Activated T-cell treated with anti-CD3 and anti-CD28 coated beads, Interleukin-2, amount 50 U/mL, for 72 hours (primary cell): Measurements from ENCODE around the gene ACY1. TPM values are rescaled to one million over a fixed set of nuclear protein-coding genes. Genes with fewer than 3 reads are reported as not detected.

Experiments
- ATAC-seq, 2 donors: fragments of 150-1000 bp; cut with Tn5 transposase; replicated peaks in 1 of 2; 2 replicates each; pipeline ENCODE4 v1.10.0; 2021; ENCODE audit warnings: moderate library complexity in 2 of 2, mild to moderate bottlenecking in 1 of 2
- DNase-seq, 2 donors: peaks; one replicate each; pipeline ENCODE4 v3.0.0; 2021 to 2022; ENCODE audit warnings: mixed read lengths in 1 of 2
- H3K27ac Mint-ChIP-seq: one replicate; pipeline ENCODE4 v1.8.0; 2022; ENCODE audit warnings: mild to moderate bottlenecking, moderate library complexity, mixed read lengths
- H3K27me3 Mint-ChIP-seq: one replicate; pipeline ENCODE4 v1.8.0; 2022; ENCODE audit warnings: low read depth, mixed read lengths
- H3K36me3 Mint-ChIP-seq, 2 donors: one replicate each; pipeline ENCODE4 v1.8.0; 2022; ENCODE audit warnings: mixed read lengths in 2 of 2, mild to moderate bottlenecking in 1 of 2; ENCODE audit not compliant: insufficient read depth in 2 of 2
- H3K4me1 Mint-ChIP-seq: one replicate; pipeline ENCODE4 v1.8.0; 2022; ENCODE audit warnings: low read depth, mixed read lengths
- H3K4me3 Mint-ChIP-seq, 2 donors: one replicate each; pipeline ENCODE4 v1.8.0; 2022; ENCODE audit warnings: mild to moderate bottlenecking in 2 of 2, mixed read lengths in 2 of 2, moderate library complexity in 2 of 2
- H3K9me3 Mint-ChIP-seq, 2 donors: one replicate each; pipeline ENCODE4 v1.8.0; 2022; ENCODE audit warnings: mixed read lengths in 2 of 2
- total RNA-seq, 2 donors: library from RNA; stranded (reverse); gene quantifications; one replicate each; pipeline ENCODE4 v1.2.3, GENCODE V29; 2022

ACY1 gene
- total RNA-seq, 2 donors from 2014 or later, result 30.2 to 42.4 TPM

DNA sequence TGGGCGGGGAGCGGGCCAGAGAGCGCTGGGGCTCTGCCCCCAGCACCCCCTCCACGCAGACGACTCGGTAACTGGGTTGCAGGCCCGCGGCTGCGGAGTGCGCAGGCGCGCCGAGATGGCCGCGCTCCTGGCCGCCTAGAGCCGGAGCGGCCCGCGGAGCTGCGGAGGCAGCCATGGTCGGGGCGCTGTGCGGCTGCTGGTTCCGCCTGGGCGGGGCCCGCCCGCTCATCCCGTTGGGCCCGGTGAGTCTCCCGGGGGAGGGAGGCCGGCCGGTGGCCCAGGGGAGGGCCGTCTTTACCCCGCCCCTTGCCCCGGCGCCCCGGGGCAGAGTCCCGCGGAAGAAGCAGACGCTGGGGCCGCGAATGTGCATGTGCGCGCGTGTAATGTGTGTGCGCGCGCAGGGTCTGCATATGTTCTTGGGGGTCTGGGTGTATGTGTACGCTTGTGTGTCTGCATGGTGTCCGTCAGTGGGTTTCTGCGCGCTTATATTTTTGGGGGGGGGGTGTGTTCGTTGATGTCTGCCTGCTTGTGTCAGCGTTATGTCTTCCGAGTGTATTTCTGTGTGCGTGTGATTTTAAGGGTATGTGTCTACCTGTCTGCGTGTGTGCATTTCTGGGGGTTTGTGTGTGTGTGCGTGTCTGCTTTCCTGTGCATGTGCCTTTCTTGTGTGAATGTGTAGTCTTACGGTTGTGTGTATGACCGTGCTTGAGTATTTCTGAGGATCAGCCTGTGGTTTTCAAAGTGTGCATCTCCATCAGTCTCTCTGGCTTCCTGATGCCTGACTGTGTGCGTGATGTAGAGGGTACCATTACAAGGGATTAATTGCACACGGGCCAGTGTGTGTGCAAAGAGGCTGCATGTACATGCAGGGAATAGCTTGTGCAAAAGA is 8.1 kb upstream of the ACY1 start, which contains the start of gene ABHD14A:
Gene ABHD14A (plus strand): TSS at position 102 of the 889 bp plus-strand sequence. CDS start 72 bp downstream, at position 174.
- Mint-ChIP-seq H3K36me3 (peaks cover 0 to 5% of the 10 kb centered on the region in 2 donors), H3K27me3 (no peaks in the 10 kb centered on the region), H3K9me3 (no peaks in the 10 kb centered on the region), H3K27ac (peak within 1 kb of the TSS; percentile 96), H3K4me3 (peak within 1 kb of the TSS; percentile 98 to 99), H3K4me1 (peaks cover 30% of the 10 kb centered on the region)
- peak; percentile 83 to 85 for ATAC-seq
- DNase-seq, result peak; percentile 82 to 83

DNA sequence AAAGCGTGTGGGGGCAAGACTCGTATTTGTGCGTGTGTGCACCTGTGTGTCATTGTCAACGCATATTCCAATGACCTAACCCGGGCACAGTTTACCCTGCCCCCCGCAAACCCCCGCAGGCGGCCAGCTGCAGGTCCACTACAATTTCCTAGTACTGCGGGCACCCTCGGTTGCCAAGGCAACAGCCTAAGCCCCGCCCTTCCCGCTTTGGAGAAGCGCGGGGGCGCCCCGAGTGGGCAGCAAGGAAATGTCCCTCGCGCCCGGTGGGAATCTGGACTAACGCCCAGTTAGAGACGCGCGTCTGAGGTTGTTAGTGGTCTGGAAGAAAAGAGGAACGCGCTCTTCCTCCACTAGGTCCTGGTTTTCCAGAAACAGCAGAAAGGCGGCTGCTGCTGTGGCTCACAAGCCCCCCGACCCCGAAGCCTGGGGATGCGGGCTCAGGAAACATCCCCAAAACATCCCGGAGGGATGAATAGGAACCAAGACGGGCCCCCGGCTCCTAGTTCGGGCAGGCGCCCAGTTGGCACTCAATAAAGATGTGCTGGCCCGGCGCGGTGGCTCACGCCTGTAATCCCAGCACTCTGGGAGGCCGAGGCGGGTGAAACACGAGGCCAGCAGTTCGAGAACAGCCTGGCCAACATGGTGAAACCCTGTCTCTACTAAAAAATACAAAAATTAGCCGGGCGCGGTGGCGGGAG is 7.3 kb upstream of the ACY1 start:
- H3K4me1 Mint-ChIP-seq, result peaks cover 30% of the 10 kb centered on the region
- peak overlapping the region; percentile 83 to 99 for H3K4me3 Mint-ChIP-seq
- H3K36me3 Mint-ChIP-seq, result peaks cover 0 to 6% of the 10 kb centered on the region in 2 donors
- H3K27me3 Mint-ChIP-seq, result no peaks in the 10 kb centered on the region
- DNase-seq, result peak; percentile 36 to 38
- no peak overlapping the region for H3K27ac Mint-ChIP-seq
- H3K9me3 Mint-ChIP-seq, result no peaks in the 10 kb centered on the region
- ATAC-seq, result no peak

- Mint-ChIP-seq H3K9me3 (no peaks in the 10 kb centered on the region), H3K27me3 (no peaks in the 10 kb centered on the region), H3K36me3 (peaks cover 0 to 6% of the 10 kb centered on the region in 2 donors), H3K4me1 (peaks cover 44% of the 10 kb centered on the region), H3K27ac (peak overlapping the region; percentile 8), H3K4me3 (peak overlapping the region in 1 of 2 donors; percentile 26)
- ATAC-seq (no peak), DNase-seq (peak; percentile 31 to 33)
Measured at GRCh38 chr3:51977446-51978142, 5.7 kb upstream of the ACY1 start.

DNA sequence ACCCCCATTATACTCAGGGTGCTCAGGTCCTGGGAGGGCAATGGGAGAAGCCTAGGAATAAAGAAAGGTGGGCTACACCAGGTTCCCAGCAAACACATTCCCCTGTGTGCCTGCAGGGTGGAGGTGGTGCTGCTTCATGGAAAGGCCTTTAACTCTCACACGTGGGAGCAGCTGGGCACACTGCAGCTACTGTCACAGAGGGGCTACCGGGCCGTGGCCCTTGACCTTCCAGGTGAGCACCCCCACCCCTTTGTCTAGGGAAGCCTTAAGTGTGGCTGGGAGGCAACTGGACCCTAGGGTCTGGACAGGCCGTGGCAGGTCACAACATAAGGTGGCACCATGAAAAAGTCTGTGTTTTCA is 5.2 kb upstream of the ACY1 start:
- Mint-ChIP-seq H3K4me3 (no peak overlapping the region), H3K27me3 (no peaks in the 10 kb centered on the region), H3K4me1 (peaks cover 48% of the 10 kb centered on the region), H3K27ac (no peak overlapping the region), H3K9me3 (no peaks in the 10 kb centered on the region), H3K36me3 (peaks cover 0 to 6% of the 10 kb centered on the region in 2 donors)
- no peak for DNase-seq
- ATAC-seq, result no peak

GRCh38 chr3:51980253-51980652 is 3.1 kb upstream of the ACY1 start:
- H3K9me3 Mint-ChIP-seq, result no peaks in the 10 kb centered on the region
- no peak for DNase-seq
- H3K27me3 Mint-ChIP-seq, result no peaks in the 10 kb centered on the region
- H3K4me3 Mint-ChIP-seq, result no peak overlapping the region
- no peak overlapping the region for H3K27ac Mint-ChIP-seq
- H3K36me3 Mint-ChIP-seq, result peaks cover 0 to 1% of the 10 kb centered on the region in 2 donors
- peaks cover 54% of the 10 kb centered on the region for H3K4me1 Mint-ChIP-seq
- no peak for ATAC-seq

- DNase-seq (peak; percentile 54 to 62), ATAC-seq (peak; percentile 46 to 57)
- Mint-ChIP-seq H3K27me3 (no peaks in the 10 kb centered on the region), H3K4me3 (peak overlapping the region; percentile 92 to 99), H3K36me3 (peaks cover 0 to 1% of the 10 kb centered on the region in 2 donors), H3K9me3 (no peaks in the 10 kb centered on the region), H3K27ac (peak overlapping the region; percentile 47), H3K4me1 (peaks cover 39% of the 10 kb centered on the region)
Measured at GRCh38 chr3:51982352-51982837, 940 bp upstream of the ACY1 start.

DNA sequence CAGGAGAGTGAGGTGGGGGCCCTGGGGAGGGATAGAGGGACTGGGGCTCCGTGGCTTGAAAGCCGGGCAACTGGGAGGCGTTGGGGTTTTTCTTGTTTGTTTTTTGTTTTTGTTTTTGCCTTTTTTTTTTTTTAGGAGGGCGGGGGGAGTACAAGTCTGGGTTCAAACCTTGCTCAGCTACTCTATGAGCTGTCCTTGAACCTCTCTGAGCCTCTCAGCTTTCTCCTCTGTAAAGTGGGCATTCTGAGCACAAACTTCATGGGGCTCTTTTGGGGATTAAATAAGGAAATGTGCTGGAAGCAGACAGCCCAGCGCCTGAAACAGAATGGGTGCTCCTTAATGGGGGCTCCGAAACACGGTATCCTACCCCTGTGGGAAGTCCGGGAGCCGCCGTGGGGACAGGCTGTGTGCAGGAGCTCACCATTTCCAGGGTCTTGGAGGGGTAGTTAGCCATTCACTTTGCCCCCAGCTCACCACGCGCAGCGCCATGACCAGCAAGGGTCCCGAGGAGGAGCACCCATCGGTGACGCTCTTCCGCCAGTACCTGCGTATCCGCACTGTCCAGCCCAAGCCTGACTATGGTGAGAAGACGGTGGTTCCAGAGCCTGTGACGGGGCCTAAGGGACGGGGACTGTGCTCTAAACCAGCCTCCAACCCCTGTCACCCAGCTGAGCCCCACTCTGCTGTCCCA is 388 bp downstream of the ACY1 start:
- Mint-ChIP-seq H3K9me3 (no peaks in the 10 kb centered on the region), H3K27me3 (no peaks in the 10 kb centered on the region), H3K36me3 (peaks cover 0 to 1% of the 10 kb centered on the region in 2 donors), H3K4me1 (peaks cover 38% of the 10 kb centered on the region), H3K27ac (peak overlapping the region; percentile 73), H3K4me3 (peak overlapping the region; percentile 92 to 99)
- DNase-seq (no peak), ATAC-seq (no peak)

DNA sequence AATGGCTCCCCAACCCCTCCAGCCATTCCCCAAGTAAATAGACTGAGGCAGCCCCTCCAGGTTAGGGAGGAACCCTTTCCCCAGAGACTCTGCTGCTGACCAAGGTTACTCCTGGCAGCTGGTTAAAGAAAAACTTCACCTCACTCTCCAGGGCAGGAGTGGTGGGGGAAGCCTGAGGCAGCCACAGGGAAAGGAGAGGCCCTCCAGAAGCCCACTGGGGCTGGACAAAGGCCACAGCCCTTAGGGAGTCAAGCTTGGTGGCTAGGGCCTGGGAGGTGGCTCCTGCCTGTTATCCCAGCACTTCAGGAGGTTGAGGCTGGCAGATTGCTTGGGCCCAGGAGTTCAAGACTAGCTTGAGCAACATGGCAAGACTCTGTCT is 923 bp downstream of the ACY1 start:
- peaks cover 38% of the 10 kb centered on the region for H3K4me1 Mint-ChIP-seq
- no peaks in the 10 kb centered on the region for H3K27me3 Mint-ChIP-seq
- peak overlapping the region; percentile 86 for H3K27ac Mint-ChIP-seq
- peaks cover 0 to 1% of the 10 kb centered on the region in 2 donors for H3K36me3 Mint-ChIP-seq
- peak overlapping the region; percentile 92 to 99 for H3K4me3 Mint-ChIP-seq
- DNase-seq (no peak), ATAC-seq (no peak)
- H3K9me3 Mint-ChIP-seq, result no peaks in the 10 kb centered on the region

GRCh38 chr3:51985063-51985462 is 1.7 kb downstream of the ACY1 start:
- Mint-ChIP-seq H3K9me3 (no peaks in the 10 kb centered on the region), H3K4me1 (peaks cover 38% of the 10 kb centered on the region), H3K27ac (peak overlapping the region; percentile 33), H3K4me3 (peak overlapping the region; percentile 20 to 24), H3K27me3 (no peaks in the 10 kb centered on the region), H3K36me3 (peaks cover 0 to 1% of the 10 kb centered on the region in 2 donors)
- DNase-seq (no peak), ATAC-seq (no peak)

DNA sequence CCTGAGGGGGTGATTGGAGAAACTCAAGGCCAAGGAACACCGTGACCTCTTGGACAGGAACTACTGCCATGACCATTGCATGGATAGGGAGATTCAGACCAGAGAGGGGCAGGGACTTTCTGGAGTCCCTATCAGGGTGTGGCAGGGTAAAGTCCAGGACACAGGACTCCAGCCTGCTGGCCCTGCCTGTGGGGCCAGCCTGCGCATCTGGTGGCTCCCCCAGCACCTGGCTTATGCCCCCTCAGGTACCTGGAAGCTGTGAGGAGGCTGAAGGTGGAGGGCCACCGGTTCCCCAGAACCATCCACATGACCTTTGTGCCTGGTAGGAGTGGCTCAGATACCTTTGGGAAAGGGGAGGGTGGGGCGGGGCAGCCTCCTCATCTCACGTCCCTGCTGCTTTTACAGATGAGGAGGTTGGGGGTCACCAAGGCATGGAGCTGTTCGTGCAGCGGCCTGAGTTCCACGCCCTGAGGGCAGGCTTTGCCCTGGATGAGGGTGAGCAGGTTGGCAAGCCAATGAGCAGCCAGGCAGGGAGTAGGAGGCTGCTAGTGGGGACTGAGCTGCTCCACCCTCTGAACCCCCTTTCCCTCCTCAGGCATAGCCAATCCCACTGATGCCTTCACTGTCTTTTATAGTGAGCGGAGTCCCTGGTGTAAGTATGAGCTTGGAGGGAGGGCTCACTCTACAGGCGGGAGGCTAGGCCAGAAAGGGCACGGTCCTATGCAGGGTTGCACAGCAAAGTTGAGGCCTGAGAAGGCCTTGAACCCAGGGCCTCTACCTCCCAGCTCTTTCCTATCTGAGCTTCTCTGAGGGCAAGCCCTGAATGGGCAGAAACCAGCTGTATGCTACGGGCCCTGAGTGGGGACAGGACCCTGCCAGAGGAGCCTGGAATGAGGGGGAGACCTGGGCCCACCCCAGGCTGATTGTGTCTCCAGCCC is 2.9 kb downstream of the ACY1 start:
- Mint-ChIP-seq H3K27me3 (no peaks in the 10 kb centered on the region), H3K36me3 (no peaks in the 10 kb centered on the region), H3K9me3 (no peaks in the 10 kb centered on the region), H3K27ac (no peak overlapping the region), H3K4me3 (no peak overlapping the region), H3K4me1 (peaks cover 38% of the 10 kb centered on the region)
- ATAC-seq (no peak), DNase-seq (no peak)

- no peaks in the 10 kb centered on the region for H3K9me3 Mint-ChIP-seq
- H3K27ac Mint-ChIP-seq, result no peak overlapping the region
- no peak overlapping the region for H3K4me3 Mint-ChIP-seq
- DNase-seq (no peak), ATAC-seq (no peak)
- peaks cover 37% of the 10 kb centered on the region for H3K4me1 Mint-ChIP-seq
- no peaks in the 10 kb centered on the region for H3K27me3 Mint-ChIP-seq
- H3K36me3 Mint-ChIP-seq, result no peaks in the 10 kb centered on the region
Measured at GRCh38 chr3:51987568-51987967, 4.2 kb downstream of the ACY1 start.
